NCI-H1436 (cell line): ENCODE results near the gene ZNF24.

ENCODE experiments used
- DNase-seq: peaks from one replicate; lab custom pipeline; 2025; lab: John Stamatoyannopoulos, UW

Gene ZNF24

GRCh38 chr18:35296060-35296459 is 48.2 kb downstream of the ZNF24 start:
- DNase-seq: no peak

GRCh38 chr18:35291166-35291565 is 53.1 kb downstream of the ZNF24 start:
- no peak for DNase-seq

GRCh38 chr18:35290094-35290735 is 54.0 kb downstream of the ZNF24 start, which contains the start of gene ZSCAN30:
Gene ZSCAN30, minus strand, starts transcription at chr18:35290229. Its CDS starts 25,877 bp downstream, at chr18:35264352.
- DNase-seq: peak; percentile 93

GRCh38 chr18:35289727-35290093 is 54.5 kb downstream of the ZNF24 start:
- no peak for DNase-seq

GRCh38 chr18:35289293-35289692 is 54.9 kb downstream of the ZNF24 start:
- DNase-seq: no peak

GRCh38 chr18:35284841-35285240 is 59.4 kb downstream of the ZNF24 start:
- DNase-seq: no peak

GRCh38 chr18:35283923-35284794 is 60.1 kb downstream of the ZNF24 start:
- DNase-seq: no peak

- DNase-seq: no peak
Observed at GRCh38 chr18:35282353-35282752, 61.9 kb downstream of the ZNF24 start.
